A172 (cell line): ENCODE data around the gene PLEKHA6. TPM values are rescaled to one million over a fixed set of nuclear protein-coding genes. Genes with fewer than 3 reads are reported as not detected.
"Not testable (repeated sequence)": the region's sequence is repeated elsewhere in the genome, so short reads cannot be mapped to it uniquely, and the experiment has no call there.

Experiments used
- DNase-seq: peaks from one replicate; pipeline ENCODE4 v3.0.0-alpha.2; 2015; ENCODE audit warnings: low spot score
- total RNA-seq: library from RNA; depleted of rRNA; stranded (reverse); fragments of >200 nt; shearing (Covaris generic); gene quantifications from 2 replicates; pipeline ENCODE4 v1.2.3, GENCODE V29; 2014

PLEKHA6 gene
- total RNA-seq, 1 experiment from 2014 or later: 0.02 TPM

DNA sequence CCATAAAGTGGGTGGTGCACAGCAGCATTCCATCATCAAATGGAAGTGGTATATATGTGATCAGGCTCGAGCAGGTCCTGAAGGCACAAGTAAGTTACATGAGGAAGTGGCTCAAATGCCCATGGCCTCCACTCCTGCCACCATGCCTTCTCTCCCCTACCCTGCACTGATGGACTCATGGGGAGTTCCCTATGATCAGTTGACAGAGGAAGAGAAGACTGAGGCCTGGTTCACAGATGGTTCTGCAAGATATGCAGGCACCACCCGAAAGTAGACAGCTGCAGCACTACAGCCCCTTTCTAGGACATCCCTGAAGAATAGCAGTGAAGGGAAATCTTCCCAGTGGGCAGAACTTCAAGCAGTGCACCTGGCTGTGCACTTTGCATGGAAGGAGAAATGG, 121.2 kb downstream of the PLEKHA6 start:
- not testable (repeated sequence) for DNase-seq

DNA sequence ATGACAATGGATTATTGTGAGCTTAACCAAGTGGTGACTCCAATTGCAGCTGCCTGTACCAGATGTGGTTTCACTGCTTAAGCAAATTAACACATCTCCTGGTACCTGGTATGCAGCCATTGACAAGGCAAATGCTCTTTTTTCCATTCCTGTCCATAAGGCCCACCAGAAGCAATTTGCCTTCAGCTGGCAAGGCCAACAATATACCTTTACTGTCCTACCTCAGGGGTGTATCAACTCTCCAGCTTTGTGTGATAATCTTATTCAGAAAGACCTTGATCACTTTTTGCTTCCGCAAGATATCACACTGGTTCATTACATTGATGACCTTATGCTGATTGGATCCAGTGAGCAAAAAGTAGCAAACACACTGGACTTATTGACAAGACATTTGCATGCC, 122.2 kb downstream of the PLEKHA6 start:
- DNase-seq: not testable (repeated sequence)

DNA sequence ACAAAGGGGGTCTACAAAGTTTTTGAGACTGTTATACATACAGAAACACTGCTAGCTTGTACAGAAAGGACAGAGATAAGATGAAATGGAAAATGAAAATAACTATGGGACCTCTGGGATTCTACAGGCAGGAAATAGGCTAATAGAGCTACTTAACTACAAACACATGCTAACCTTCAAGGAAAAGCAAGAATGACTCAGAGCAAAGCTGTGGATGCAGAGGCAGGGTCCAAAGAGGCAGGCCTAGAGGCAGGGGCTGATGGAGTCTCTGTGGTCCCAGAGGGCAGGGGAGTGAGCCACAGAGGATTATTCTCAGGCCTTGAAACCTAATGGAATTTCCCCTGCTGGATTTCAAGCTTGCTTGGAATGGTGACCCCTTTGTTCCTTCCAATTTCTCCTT, 127.2 kb downstream of the PLEKHA6 start:
- DNase-seq: no peak

DNA sequence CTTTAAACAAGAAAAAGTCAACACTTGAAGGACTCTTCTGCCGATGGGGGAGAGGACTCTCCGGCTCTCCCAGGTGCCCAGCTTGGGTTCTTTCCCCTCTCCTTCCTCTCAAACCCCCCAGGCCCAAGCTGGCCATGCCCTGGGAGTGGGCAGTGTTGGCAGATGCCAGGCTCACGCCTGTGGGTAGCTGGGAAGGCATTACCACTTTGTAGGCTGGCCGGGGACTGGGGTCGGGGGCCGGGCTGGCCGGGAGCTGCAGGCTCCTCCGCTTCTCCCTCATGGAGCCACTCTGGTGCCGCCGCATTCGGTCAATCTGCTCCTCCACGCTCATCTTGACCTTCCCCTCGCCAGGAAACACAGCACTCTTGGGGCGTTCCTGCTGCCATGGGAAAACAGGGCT, 129.5 kb downstream of the PLEKHA6 start:
- DNase-seq: no peak

DNA sequence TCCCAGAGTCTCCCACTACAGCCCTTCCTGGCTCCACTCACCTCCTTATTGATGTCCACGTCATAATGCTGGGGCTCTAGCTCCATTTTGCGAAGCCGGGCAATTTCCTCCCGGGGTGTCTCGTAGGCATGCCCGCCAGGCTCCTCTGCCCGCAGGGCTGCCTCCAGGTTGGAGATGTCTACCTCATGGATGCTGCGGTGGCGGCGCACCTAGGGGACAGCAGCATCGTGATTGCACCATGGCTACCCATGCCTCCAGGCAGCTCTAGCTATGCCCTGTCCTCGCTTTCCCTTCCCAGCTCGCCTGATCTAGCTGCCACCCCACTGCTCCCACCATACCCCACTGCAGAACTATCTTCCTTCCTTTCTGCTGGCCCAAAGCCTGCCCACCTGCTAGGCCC, 130.8 kb downstream of the PLEKHA6 start:
- DNase-seq: no peak

DNA sequence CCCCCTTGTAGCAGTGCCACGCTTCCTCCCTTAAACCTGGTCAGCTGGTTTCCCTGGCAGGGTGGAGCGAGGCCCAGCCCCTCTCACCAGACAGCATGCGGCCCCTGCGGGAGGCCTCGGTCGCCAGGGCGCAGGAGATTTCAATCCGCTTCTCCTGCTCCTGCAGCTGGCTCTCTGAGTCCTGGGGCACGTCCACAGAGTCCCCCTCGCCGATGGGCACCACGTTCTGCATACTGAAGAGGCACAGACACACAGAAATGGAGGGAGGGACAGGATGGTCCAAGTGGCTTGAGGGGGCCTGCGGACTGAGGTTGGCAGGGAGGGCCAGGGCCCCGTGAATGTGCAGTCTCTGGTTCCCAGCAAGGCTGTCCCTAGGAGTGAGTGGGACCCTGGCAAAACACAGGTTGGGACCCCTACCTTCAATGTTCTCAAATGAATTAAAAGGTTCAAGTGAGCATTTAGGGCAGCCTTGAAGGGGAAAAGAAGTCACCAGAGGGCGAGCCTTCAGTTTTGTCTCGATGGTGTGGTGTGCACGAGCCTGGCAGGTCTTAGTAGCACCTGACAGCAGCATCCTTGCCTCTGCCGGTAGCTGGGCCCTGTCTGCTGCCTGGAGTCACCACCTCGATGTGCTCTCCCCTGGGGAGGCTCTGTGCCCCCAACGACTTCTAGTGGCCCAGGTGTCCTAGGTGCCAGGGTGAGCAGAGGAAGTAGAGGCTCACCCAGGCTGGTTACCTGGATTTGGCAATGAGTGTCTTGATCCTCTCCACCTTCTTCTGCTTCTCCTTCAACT, 131.5 kb downstream of the PLEKHA6 start:
- no peak for DNase-seq

DNA sequence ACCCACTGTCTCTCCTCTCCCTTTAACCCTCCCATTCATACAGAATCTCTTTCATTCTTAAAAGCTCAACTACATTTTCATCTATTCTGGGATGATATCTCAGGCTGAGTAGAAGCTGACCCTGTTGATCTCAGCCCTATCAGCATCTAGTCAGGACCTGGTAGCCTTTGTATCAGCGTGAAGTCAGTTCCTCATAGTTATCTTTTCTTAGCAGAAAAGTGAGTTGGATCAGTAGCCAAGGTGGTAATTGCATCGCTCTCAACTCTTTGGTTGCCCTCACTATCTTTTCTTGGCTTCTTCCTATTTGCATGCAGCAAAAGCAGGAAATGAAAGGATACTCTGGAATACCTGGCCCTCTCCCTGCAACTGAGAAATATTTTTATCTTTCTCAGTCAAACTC, 132.4 kb downstream of the PLEKHA6 start:
- no peak for DNase-seq

DNA sequence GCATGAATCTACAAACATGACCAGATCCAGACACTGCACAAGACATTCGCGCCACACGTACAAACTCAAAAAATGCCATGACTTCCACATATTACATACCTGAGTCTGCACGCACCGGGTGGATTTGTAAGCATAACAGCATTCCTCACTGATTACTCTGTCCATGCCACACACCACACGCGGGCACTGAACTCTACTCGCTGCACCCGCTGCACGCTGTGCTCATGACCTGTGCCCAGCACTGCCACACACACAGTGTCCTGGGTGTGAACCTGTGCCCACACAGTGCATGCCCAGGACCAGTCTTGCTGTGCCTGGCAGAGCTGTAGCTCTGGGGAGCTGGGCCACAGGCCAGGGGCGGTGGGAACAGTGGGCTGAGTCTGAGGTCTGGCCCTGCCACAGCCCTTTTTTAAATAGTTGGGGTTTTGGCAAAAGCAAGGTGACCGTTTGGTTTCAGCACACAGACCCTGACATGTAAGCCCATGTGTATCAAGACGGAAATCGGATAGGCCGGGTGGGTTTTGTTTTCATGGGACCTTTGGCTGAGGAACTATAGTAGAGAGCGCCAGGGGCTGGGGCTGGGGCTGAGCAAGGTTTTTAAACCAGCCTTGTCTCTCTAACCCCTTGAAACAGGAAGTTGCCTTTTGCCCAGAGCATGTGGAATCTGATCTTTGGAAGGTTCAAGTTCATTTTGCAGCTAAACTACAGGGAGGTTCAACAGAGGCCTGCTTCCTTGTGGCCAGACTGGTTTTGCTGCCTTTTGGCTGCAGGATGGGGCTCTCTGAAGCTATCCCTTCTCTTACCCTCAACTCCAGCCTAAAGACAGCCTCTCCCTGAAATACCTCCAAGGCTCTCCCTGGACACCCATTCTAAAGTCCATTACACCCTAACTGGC, 133.6 kb downstream of the PLEKHA6 start:
- no peak for DNase-seq

DNA sequence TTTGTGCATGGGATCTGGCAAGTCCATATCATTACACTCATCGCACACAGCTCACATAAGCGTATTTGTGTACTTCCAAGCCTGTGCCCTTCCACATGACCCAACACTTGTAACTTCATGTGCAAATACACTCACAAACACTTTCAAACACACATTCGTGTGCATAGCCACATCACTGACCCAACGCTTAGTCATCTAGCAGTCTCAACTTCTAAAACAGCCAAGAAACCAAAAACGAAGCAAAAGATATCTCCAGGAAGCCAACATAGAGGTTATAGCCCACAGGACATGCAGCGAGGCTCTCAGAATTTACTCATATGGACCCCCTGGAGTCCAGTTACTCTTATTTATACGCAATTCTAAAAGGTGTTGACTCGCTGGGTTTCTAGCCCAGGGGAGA, 135.1 kb downstream of the PLEKHA6 start:
- no peak for DNase-seq

DNA sequence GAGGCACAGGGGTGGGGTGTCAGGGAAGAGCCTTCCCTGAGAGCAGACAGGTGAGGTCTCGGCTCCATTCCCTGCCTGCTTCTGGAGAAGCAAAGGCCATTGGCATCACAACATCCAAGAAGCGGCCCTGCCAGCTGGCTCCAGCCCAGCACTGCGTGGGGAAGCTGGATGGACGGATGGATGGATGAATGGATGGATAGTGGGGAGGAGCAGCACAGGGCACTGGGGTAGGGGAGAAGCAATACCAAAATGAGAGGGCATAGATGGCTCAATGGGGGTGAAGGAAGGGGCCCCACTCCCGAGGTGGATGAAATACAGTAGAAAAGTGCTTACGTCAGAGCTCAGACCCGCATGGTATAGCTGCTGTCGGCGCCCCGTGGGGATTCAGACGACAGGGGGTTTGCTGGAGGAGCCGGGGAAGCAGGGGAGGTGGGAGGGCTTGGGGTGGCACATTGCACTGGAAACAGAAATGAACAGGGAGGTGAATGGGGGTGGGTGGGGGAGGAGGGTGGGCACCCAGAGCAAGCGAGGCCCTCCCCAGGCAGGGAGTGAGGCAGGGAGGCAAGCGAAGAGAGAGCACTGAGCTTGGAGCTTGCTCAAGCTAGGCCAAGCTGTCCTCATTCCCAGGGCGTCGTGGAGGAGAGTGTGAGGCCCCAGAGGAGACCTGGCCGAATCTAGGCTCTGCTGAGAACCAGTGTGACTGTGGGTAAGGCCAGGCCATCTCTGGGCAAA, 136.4 kb downstream of the PLEKHA6 start:
- DNase-seq: no peak

DNA sequence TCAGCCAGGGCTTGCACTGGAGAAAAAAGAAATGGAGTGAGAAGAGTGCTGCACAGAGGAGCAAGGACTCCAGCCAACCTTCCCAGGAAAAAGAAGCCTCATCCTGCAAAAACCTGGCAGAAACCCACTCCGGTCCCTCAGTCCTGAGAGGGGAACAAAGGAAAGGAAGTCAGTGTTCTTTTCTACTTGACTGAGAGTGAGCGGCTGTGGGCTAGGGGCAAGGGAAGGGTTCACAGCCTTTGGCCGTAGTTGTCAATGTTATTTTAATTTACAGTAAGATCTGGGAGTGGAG, 137.0 kb downstream of the PLEKHA6 start:
- DNase-seq: no peak

DNA sequence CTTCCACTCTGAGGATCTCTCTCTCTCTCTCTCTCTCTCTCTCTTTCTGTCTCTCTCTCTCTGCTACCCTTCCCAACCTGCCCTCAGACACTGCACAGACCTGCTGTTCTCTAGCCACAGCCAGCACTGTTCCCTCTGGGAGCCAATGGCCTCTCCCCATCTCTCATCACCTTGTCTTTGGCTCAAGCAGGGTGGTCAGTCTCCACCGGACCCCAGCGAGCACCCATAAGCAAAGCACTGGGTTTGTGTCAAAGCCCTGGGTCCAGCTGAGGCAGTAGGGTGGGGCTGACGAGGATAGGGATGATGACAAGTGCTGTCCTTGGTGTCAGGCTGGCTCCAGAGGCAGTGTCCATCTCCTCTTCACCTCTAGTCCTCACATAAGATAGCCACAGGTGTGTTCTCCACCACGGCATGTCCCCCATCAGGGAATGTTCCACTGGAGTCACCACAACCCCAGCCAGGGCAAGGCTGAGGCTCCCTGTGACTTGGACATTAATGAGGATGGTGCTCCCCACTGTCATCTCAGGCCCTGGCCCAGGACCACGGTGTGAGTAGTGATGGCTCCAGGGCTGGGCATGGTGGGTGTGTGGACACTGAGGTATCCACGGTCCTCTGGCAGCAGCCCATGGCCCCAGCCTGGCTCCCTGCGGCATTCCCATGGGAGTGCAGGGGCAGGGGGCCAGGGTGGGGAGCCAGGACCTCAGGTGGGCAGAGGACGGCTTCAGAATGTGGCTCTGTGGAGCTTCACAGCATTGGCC, 137.5 kb downstream of the PLEKHA6 start:
- no peak for DNase-seq

DNA sequence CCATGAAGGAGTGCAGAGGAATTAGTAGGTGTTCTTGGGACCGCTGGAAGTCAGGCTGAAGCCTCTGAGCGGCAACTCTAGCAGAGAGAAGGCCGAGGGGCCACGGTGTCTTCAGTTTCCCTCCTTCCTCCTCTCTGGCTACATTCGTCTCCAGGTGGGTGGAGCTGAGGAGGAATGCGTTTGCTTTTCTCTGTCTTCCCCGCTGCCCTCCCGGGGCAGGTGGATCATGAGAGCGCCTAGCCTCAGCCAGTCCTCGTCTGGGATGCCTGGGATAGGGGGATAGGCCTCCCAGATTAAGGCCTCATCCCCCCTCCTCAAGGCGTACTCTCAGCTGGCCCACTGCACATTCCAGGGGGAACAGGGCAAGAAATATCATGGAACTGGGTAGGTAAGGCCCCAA, 138.5 kb downstream of the PLEKHA6 start:
- no peak for DNase-seq

DNA sequence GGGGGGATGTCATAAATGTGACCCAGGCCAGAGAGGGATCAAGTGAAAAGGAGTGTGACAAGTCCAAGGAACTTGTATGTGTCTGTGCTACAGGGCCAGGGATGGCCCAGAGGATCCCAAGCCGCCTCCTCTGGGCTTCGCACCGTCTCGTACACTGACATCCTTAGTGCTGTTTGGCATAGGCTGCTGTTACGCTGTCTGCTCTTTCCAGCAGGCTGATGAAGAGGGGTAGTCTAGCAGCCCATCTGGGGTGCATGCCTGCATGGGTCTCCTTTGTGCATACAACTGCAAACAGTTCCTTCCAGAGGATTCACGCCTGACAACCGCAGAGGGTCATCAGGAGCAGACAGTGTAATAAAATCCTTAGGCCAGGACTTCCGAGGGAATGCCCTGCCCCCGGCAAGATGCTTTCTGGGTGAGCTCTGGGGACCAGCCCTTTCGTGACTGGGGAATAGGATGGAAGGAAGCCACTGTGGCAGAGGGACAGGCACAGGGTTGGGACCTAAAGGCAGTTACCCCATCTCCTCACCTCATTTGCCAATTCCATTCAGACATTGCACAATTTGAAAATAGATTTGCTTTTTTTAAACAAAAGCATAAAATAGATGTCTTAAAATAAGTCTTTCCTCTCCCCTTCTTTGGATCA, 139.6 kb downstream of the PLEKHA6 start:
- DNase-seq: no peak

DNA sequence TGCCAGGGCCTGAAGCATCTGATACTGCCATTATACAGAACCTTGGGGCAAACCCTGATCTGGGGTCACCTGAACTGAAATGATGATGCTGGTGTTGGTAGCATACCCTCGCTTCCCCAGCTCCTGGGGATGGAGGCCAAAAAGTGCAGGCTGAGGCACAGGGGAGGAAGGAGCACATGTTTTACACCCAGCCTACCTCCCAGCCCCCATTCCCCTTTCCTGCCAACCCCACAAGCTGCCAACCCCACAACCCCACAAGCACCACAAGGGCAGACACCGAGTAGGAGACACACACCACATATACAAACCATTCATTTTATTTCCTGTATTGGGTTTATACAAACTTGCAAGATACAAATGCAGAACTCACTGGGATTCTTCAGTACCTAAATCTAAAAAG, 141.2 kb downstream of the PLEKHA6 start:
- DNase-seq: no peak

DNA sequence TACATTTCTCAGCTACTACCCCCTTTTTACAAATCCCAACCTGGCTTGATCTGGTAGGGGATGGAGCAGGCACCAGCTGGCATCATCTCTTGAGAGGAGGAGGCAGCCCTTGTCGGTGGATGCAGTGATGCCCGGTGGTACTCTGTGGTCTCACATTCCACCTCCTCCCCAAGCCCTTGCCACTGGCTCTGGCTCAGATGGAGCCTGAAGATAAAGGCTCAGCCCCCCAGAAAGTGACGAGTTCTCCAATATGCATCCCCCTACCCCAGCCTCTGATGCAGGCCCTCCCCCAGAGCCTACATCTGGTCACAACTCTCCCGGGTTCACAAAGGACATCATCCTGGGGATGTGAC, 142.1 kb downstream of the PLEKHA6 start:
- no peak for DNase-seq

DNA sequence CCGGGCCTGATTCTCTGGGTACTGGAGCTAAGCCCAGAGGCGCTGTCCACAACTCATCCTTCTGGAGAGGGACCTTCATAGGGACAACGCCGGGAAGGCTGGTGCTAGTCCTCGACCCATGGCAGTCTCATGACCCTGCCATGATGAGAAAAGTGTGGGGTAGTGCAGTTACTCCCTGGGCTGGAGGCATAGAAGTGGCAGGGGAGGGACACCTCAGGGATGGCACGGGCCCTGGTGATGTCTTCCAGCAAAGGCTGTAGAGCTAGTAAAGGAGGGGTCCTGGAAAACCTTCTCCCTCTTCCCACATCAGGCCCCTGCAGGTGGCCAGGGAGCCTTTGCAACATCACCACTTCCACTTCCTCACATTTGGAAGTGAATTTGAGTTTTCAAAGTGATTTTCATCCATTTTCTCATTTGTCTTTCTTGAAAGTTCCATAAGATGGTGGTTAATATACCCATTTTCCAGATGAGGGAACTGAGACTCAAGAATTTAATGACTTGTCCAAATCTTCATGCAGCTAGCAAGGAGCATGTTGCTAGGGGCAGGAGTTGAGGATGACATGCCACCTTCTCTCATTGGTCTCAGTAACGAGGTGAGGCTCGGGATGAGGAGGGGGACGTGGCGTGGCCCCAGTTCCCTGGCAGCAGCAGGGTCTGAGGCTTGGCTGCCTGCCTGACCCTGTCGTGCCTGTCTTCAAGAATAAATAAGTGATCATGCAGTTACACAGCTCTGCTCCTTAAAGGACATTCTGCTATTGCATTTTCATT, 142.7 kb downstream of the PLEKHA6 start:
- DNase-seq: no peak

DNA sequence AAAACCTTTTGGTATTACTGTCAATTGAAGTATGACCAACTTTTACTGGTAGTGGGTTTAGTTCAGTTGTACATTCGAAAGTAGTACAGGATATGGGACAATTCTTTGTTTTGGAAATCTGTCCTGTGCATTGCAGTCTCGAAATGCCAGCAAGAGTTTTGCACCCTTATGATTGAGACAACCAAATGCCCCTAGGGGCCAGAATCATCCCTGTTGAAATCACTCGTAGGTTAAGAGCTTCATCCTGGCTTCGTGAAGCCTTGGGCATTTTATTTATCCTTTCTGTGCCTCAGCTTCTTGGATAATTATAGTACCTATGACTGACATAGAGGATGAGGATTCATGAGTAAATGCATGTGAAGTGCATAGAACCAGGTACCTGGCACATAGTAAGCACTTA, 143.5 kb downstream of the PLEKHA6 start:
- no peak for DNase-seq

DNA sequence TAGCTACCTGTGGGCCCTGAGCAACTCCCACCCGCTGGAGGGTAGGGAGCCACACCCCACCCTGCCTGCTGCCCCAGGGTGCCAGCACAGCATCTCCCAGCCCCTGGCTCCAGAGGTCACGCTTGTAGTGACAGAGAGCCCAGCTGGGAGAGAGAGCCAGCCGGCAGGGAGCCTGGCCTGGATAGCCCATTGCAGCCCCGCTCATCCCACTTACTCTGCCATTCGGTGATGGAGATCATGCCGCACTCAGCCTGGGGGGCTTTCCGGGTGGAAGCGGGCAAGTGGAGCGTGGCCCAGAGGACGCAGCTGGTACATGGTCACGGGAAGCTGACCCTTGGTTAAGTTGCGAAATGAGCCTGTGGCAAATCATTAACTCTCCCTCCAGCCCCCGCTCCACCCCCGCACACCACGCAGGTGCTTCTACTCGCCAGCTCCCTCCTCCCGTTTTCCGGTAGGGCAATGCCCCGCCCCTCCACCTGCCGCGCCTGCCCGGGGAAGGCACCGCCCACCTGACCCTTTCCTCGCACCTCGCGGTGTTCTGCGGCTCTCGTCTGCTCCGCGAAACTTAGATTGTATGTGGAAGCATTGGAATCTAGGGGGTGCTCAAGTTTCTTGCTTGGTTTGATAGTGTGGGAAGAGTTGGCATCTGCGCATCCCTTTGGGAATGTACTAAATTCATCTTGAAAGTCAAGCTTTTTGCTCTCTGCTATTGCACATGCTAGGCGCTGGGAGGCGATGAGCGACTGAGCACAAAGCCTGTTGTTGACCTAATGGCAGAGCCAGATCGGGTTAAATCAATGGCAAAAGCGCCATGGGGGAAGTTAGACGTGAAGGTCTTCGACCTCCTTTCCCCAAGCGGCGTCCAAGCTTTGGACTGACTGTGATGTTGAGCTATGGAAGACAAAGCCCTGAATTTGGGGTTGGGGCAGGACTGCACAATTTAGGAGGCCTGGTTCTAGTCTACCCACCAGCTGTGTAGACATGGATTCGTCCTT, 145.8 kb downstream of the PLEKHA6 start, which contains the start of gene GOLT1A:
TSS of gene GOLT1A (minus strand) at position 321 of the 995 bp plus-strand sequence. CDS start at position 239, 82 bp downstream.
- no peak for DNase-seq
